ENCODE results near the gene ABI3BP.

DNA sequence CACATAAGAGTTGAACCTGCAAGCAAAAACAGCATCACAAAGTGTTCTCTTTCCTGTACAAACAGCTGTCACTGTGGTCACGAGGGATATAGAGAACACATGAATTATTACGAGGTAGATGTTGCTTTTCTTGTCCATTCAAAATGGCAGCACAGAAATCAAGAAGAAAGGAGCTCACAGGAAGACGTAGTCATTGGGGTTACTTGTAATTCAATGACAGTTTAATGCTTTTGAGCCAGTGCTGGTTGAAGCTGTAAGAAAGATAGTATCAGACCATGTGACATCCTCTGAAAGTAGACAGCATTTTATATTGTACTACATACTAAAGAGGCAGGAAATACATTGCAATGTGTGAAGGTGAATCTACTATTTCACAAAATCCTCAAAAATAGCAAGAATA lies 140.4 kb downstream of the ABI3BP start:
- TF ChIP-seq POLR2AphosphoS5 (IDR thresholded peaks at IDR 0.05; ENCODE audit: insufficient read depth in 1 of 2, low read depth in 1 of 2) (no peak), POLR2A (IDR thresholded peaks at IDR 0.05) (no peak)
- TF ChIP-seq, protein P1, sequence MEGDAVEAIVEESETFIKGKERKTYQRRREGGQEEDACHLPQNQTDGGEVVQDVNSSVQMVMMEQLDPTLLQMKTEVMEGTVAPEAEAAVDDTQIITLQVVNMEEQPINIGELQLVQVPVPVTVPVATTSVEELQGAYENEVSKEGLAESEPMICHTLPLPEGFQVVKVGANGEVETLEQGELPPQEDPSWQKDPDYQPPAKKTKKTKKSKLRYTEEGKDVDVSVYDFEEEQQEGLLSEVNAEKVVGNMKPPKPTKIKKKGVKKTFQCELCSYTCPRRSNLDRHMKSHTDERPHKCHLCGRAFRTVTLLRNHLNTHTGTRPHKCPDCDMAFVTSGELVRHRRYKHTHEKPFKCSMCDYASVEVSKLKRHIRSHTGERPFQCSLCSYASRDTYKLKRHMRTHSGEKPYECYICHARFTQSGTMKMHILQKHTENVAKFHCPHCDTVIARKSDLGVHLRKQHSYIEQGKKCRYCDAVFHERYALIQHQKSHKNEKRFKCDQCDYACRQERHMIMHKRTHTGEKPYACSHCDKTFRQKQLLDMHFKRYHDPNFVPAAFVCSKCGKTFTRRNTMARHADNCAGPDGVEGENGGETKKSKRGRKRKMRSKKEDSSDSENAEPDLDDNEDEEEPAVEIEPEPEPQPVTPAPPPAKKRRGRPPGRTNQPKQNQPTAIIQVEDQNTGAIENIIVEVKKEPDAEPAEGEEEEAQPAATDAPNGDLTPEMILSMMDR (IDR thresholded peaks at IDR 0.05), result no peak

All from vagina (tissue), 2 donors.